ENCODE results near the gene ALCAM.

DNA sequence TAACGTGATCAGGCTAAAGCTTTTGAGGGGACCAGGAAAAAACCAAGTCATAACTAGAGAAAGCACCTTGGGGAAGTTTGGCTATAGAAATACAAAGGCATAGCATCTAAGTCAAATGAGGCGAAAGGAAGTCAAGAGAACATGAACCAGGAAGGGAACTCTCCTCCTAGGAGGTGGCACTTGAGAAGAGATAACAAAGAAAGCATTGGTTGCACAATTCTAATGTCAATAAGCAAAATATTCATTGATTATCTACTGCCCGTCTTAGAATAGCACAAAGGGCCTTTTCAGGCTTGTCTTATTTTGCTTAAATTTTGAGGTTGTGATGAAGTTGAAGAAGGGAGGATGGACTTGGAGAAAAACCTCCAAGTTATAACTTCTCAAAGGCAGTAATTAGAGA, 73.4 kb downstream of the ALCAM start:
- TF ChIP-seq, protein P1, sequence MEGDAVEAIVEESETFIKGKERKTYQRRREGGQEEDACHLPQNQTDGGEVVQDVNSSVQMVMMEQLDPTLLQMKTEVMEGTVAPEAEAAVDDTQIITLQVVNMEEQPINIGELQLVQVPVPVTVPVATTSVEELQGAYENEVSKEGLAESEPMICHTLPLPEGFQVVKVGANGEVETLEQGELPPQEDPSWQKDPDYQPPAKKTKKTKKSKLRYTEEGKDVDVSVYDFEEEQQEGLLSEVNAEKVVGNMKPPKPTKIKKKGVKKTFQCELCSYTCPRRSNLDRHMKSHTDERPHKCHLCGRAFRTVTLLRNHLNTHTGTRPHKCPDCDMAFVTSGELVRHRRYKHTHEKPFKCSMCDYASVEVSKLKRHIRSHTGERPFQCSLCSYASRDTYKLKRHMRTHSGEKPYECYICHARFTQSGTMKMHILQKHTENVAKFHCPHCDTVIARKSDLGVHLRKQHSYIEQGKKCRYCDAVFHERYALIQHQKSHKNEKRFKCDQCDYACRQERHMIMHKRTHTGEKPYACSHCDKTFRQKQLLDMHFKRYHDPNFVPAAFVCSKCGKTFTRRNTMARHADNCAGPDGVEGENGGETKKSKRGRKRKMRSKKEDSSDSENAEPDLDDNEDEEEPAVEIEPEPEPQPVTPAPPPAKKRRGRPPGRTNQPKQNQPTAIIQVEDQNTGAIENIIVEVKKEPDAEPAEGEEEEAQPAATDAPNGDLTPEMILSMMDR (IDR thresholded peaks at IDR 0.05): no peak
- no peak for TF ChIP-seq EZH2 (IDR thresholded peaks at IDR 0.05; ENCODE audit: borderline replicate concordance, insufficient read depth, low read depth, low read length, poor library complexity, severe bottlenecking)

All from B cell (primary cell).